ENCODE results near the gene ARID3C. TPM values are rescaled to one million over a fixed set of nuclear protein-coding genes. Genes with fewer than 3 reads are reported as not detected.

ARID3C gene
- total RNA-seq, 1 donor from 2014 or later, result not detected

DNA sequence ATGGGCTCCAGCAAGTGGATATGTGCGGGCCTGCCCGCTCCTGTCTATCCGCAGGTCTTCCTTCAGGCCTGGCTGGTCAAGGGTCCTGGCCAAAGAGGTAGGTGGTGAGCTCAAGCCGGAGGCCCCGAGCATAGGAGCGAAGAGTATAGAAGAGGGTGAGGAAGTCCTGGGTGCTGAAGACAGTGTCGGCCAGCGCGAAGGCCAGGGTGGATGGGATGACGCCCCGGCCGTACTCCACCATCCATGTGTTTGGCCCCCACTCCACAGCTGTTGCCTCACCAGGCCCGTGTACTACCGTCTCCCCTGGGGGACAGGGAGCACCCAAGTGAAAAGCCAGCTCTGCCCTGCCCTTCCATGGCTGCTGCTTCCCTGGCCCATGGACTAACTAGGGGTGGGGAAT is 6.7 kb upstream of the ARID3C start:
- ATAC-seq (no peak), DNase-seq (no peak)
- Histone ChIP-seq H3K36me3 (peaks cover 10% of the 10 kb centered on the region), H3K27me3 (no peaks in the 10 kb centered on the region), H3K27ac (no peak overlapping the region), H3K9me3 (no peaks in the 10 kb centered on the region), H3K4me3 (no peak overlapping the region), H3K4me1 (peaks cover 17% of the 10 kb centered on the region)
- intact Hi-C loops (cut with DNase I), result no loop called here
- TF ChIP-seq CTCF (IDR thresholded peaks at IDR 0.05), result no peak

GRCh38 chr9:34634551-34635248 is 5.8 kb upstream of the ARID3C start:
- peaks cover 3% of the 10 kb centered on the region for H3K27me3 ChIP-seq
- DNase-seq (no peak), ATAC-seq (no peak)
- intact Hi-C loops (cut with DNase I), result no loop called here
- H3K4me3 ChIP-seq, result no peak overlapping the region
- H3K27ac ChIP-seq, result no peak overlapping the region
- H3K9me3 ChIP-seq, result no peaks in the 10 kb centered on the region
- H3K4me1 ChIP-seq, result peaks cover 17% of the 10 kb centered on the region
- H3K36me3 ChIP-seq, result peaks cover 10% of the 10 kb centered on the region
- TF ChIP-seq CTCF (IDR thresholded peaks at IDR 0.05), result no peak

DNA sequence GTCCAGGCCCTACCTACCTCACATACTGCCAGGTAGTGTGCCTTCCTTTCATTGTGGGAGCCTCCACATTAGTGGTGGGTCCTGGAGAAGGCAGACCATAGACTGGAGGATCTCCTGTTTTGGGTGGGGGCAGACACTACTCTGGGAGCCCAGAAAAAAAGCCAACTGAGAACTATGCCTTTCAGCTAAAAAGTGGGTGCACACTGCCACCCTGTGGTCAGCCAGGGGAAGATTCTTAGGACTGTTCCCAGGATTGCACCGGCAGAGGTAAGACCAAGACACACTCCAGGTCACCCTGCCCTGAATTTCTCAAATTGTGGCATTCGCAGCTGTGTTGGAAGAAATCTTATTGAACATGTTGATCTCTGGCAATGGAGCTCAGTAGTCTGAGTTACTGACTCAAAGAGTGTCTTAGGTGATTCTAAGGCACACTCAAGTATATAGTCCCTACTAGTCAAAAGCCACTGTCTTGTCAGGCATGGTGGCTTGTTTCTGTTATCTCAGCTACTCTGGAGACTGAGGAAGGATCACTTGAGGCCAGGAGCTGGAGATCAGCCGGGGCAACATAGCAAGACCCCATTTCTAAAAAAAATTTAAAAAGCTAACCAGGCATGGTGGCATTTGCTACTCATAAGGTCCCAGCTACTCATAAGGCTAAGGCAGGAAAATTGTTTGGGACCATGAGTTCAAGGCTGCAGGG is 5.1 kb upstream of the ARID3C start:
- TF ChIP-seq CTCF (IDR thresholded peaks at IDR 0.05), result peak; percentile 85
- Histone ChIP-seq H3K27me3 (peaks cover 10% of the 10 kb centered on the region), H3K4me1 (peaks cover 21% of the 10 kb centered on the region), H3K9me3 (no peaks in the 10 kb centered on the region), H3K27ac (no peak overlapping the region), H3K4me3 (no peak overlapping the region), H3K36me3 (peaks cover 10% of the 10 kb centered on the region)
- peak; percentile 53 for ATAC-seq
- no peak for DNase-seq
- intact Hi-C loops (cut with DNase I), result no loop called here

DNA sequence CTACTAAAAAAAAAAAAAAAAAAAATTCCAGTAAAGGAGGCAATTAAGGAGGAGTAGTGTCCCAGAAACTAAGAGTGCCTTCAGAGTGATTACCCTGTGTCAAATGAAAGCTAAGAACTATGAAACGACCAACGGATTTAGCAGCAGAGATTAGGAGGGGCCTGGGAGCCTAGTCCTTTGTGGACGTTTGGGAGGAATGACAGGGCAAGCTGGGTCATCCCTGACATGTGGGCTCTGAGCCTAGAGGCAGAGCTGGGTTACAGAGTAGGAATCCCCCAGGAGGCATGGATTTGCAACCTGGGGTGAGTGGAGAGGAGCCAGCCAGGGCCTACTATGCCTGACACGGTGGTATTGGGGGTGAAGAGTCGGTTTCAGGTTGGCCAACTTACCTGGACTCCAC is 4.3 kb upstream of the ARID3C start:
- intact Hi-C loops (cut with DNase I), result no loop called here

DNA sequence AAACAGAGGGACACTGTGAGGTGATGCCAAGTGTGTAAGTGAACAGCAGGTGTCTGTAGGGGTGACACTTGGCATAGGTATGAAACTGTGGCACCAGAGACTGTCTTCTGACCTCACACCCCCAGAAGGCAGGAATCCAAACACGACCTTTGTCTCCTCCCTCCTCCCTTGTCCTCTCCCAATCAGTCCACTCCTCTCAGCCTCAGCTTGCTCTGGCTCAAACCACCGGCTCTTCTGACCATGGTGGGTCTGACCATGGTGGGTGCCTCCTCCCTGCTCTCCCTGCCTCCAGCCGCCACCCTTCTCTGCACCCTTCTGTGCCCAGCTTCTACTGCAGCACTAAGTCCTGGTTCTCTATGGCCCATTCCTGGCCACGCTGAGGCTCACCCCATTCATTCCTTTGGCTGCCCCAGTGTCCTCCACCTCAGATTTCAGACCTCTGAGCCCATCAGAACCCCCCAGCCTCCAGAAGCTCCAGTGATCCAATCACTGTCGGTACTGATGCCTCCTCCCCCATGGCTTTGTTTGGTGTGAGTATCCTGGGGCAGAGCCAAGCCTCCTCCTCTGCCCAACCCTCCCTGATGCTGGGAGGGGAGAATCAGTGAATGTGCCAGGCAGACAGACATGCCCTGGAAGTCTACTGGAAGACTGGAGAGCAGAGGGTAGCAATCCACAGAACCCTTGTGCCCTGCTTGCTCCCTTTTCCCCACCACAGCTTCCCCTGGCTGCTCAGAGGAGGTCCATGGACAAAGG is 1.7 kb upstream of the ARID3C start:
- intact Hi-C loops (cut with DNase I), result no loop called here
- DNase-seq (no peak), ATAC-seq (no peak)
- Histone ChIP-seq H3K9me3 (no peaks in the 10 kb centered on the region), H3K27ac (no peak overlapping the region), H3K27me3 (peaks cover 44% of the 10 kb centered on the region), H3K4me1 (peaks cover 12% of the 10 kb centered on the region), H3K36me3 (peaks cover 9% of the 10 kb centered on the region), H3K4me3 (no peak overlapping the region)
- TF ChIP-seq CTCF (IDR thresholded peaks at IDR 0.05), result no peak

More for the DNA sequence above, 4.3 kb upstream of the ARID3C start:
- H3K4me1 ChIP-seq, result peaks cover 20% of the 10 kb centered on the region
- H3K27ac ChIP-seq, result no peak overlapping the region
- ATAC-seq (no peak), DNase-seq (no peak)
- no peak overlapping the region for H3K4me3 ChIP-seq
- H3K9me3 ChIP-seq, result no peaks in the 10 kb centered on the region
- peaks cover 10% of the 10 kb centered on the region for H3K36me3 ChIP-seq
- no peak for TF ChIP-seq CTCF (IDR thresholded peaks at IDR 0.05)
- peaks cover 18% of the 10 kb centered on the region for H3K27me3 ChIP-seq
